Urothelium cell line (cell line): ENCODE data around the gene PATE2.

Source experiments
- DNase-seq: peaks from one replicate; pipeline ENCODE4 v3.0.0; 2011; ENCODE audit warnings: low spot score, mixed read lengths
- FAIRE-seq: peaks from 2 replicates; lab custom pipeline; 2011; peaks lifted over from hg19 to GRCh38; lab: Jason Lieb, UNC

PATE2 gene

GRCh38 chr11:125778728-125779127 lies at the start of gene PATE2:
TSS of gene PATE2 (minus strand) at chr11:125778828. CDS start at chr11:125778773, 55 bp downstream.
- no peak for FAIRE-seq

GRCh38 chr11:125807909-125808308 lies 29.3 kb upstream of the PATE2 start:
- no peak for FAIRE-seq
- no peak for DNase-seq

More at GRCh38 chr11:125778728-125779127, at the start of gene PATE2:
- DNase-seq: no peak

- DNase-seq (no peak), FAIRE-seq (no peak)
Observed at GRCh38 chr11:125802387-125802786, 23.8 kb upstream of the PATE2 start.

GRCh38 chr11:125799808-125800207 lies 21.2 kb upstream of the PATE2 start:
- no peak for FAIRE-seq

GRCh38 chr11:125797641-125798040 lies 19.0 kb upstream of the PATE2 start:
- no peak for FAIRE-seq
- no peak for DNase-seq

More at GRCh38 chr11:125799808-125800207, 21.2 kb upstream of the PATE2 start:
- no peak for DNase-seq

GRCh38 chr11:125790825-125791224 lies 12.2 kb upstream of the PATE2 start:
- DNase-seq: no peak
- no peak for FAIRE-seq

- FAIRE-seq: no peak
- DNase-seq: no peak
Observed at GRCh38 chr11:125787827-125788226, 9.2 kb upstream of the PATE2 start, which contains the start of gene PATE3. TSS of gene PATE3 (plus strand) at chr11:125788127. CDS start at chr11:125788152, 25 bp downstream.

- DNase-seq (no peak), FAIRE-seq (no peak)
Observed at GRCh38 chr11:125784678-125785077, 6.0 kb upstream of the PATE2 start.

GRCh38 chr11:125777309-125777708 lies 1.3 kb downstream of the PATE2 start:
- no peak for DNase-seq
- no peak for FAIRE-seq

- DNase-seq (no peak), FAIRE-seq (no peak)
Observed at GRCh38 chr11:125773516-125773915, 5.1 kb downstream of the PATE2 start.

GRCh38 chr11:125772834-125773505 lies 5.7 kb downstream of the PATE2 start:
- no peak for FAIRE-seq

GRCh38 chr11:125770583-125770982 lies 8.0 kb downstream of the PATE2 start:
- FAIRE-seq: no peak
- no peak for DNase-seq

More at GRCh38 chr11:125772834-125773505, 5.7 kb downstream of the PATE2 start:
- no peak for DNase-seq

- FAIRE-seq (no peak), DNase-seq (no peak)
Observed at GRCh38 chr11:125768336-125769046, 10.1 kb downstream of the PATE2 start.

- FAIRE-seq: no peak
- DNase-seq: no peak
Observed at GRCh38 chr11:125766251-125766650, 12.4 kb downstream of the PATE2 start.

GRCh38 chr11:125763483-125763882 lies 15.1 kb downstream of the PATE2 start:
- DNase-seq (no peak), FAIRE-seq (no peak)

GRCh38 chr11:125762445-125762844 lies 16.2 kb downstream of the PATE2 start:
- FAIRE-seq (no peak), DNase-seq (no peak)

GRCh38 chr11:125756050-125756449 lies 22.6 kb downstream of the PATE2 start:
- DNase-seq (no peak), FAIRE-seq (no peak)

GRCh38 chr11:125750629-125751028 lies 28.0 kb downstream of the PATE2 start:
- no peak for FAIRE-seq
- DNase-seq: no peak

GRCh38 chr11:125745979-125746378 lies 32.6 kb downstream of the PATE2 start, which contains the start of gene PATE1:
TSS of gene PATE1 (plus strand) at chr11:125746279. CDS start at chr11:125746305, 26 bp downstream.
- FAIRE-seq (no peak), DNase-seq (no peak)

- FAIRE-seq (no peak), DNase-seq (no peak)
Observed at GRCh38 chr11:125743681-125744080, 34.9 kb downstream of the PATE2 start.

GRCh38 chr11:125740617-125741016 lies 38.0 kb downstream of the PATE2 start:
- no peak for FAIRE-seq
- DNase-seq: no peak

- FAIRE-seq (no peak), DNase-seq (no peak)
Observed at GRCh38 chr11:125728969-125729368, 49.7 kb downstream of the PATE2 start.
